ENCODE measurements around the gene FMNL2. TPM values are rescaled to one million over a fixed set of nuclear protein-coding genes. Genes with fewer than 3 reads are reported as not detected.

Gene FMNL2
- total RNA-seq, 1 experiment from 2014 or later, result 29.0 TPM

- TF ChIP-seq, protein P1, sequence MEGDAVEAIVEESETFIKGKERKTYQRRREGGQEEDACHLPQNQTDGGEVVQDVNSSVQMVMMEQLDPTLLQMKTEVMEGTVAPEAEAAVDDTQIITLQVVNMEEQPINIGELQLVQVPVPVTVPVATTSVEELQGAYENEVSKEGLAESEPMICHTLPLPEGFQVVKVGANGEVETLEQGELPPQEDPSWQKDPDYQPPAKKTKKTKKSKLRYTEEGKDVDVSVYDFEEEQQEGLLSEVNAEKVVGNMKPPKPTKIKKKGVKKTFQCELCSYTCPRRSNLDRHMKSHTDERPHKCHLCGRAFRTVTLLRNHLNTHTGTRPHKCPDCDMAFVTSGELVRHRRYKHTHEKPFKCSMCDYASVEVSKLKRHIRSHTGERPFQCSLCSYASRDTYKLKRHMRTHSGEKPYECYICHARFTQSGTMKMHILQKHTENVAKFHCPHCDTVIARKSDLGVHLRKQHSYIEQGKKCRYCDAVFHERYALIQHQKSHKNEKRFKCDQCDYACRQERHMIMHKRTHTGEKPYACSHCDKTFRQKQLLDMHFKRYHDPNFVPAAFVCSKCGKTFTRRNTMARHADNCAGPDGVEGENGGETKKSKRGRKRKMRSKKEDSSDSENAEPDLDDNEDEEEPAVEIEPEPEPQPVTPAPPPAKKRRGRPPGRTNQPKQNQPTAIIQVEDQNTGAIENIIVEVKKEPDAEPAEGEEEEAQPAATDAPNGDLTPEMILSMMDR (conservative IDR thresholded peaks at IDR 0.05), result no peak
- TF ChIP-seq EZH2 (IDR thresholded peaks at IDR 0.05; ENCODE audit: low read depth), result no peak
- CTCF ChIA-PET, result no interaction called here
Observed at GRCh38 chr2:152395103-152395502, 60.1 kb downstream of the FMNL2 start.

GRCh38 chr2:152395572-152395971 lies 60.6 kb downstream of the FMNL2 start:
- Histone ChIP-seq H3K4me3 (no peak overlapping the region), H3K36me3 (ENCODE audit: low read depth) (no peaks in the 10 kb centered on the region), H3K27me3 (ENCODE audit: insufficient read depth, low read depth) (no peaks in the 10 kb centered on the region), H3F3A (ENCODE audit: insufficient read depth, low read depth) (no peaks in the 10 kb centered on the region; the same call in 1 of the 2 replicates), H3K9me2 (ENCODE audit: insufficient read depth) (peaks cover 5% of the 10 kb centered on the region; the same call in 1 of the 2 replicates), H3K4me2 (no peak overlapping the region), H3K9me3 (ENCODE audit: insufficient read depth, low read depth) (no peaks in the 10 kb centered on the region), H3K4me1 (replicated peaks; ENCODE audit: insufficient read depth) (no peaks in the 10 kb centered on the region; the same call in 1 of the 2 replicates), H4K20me1 (ENCODE audit: insufficient read depth) (no peaks in the 10 kb centered on the region), H3K27ac (no peak overlapping the region), H3K79me2 (ENCODE audit: low read depth) (peaks cover 82% of the 10 kb centered on the region), H2AFZ (no peak overlapping the region)
- TF ChIP-seq, protein P1 (conservative IDR thresholded peaks at IDR 0.05), result no peak
- no peak for TF ChIP-seq EZH2 (IDR thresholded peaks at IDR 0.05; ENCODE audit: low read depth)
- no TSS peak for BruUV-seq (replicated peaks)
- intact Hi-C loops (cut with micrococcal nuclease; ENCODE audit: unreplicated experiment), result no loop called here
- no peak for DNase-seq
- CTCF ChIA-PET, result no interaction called here
- POLR2A ChIA-PET (ENCODE audit: unreplicated experiment), result no interaction called here

More at GRCh38 chr2:152395103-152395502, 60.1 kb downstream of the FMNL2 start:
- Histone ChIP-seq H3K27me3 (ENCODE audit: insufficient read depth, low read depth) (no peaks in the 10 kb centered on the region), H2AFZ (no peak overlapping the region), H3K4me2 (no peak overlapping the region), H3K9me3 (ENCODE audit: insufficient read depth, low read depth) (no peaks in the 10 kb centered on the region), H3K9me2 (ENCODE audit: insufficient read depth) (peaks cover 5% of the 10 kb centered on the region; the same call in 1 of the 2 replicates), H3K4me3 (no peak overlapping the region), H4K20me1 (ENCODE audit: insufficient read depth) (no peaks in the 10 kb centered on the region), H3K79me2 (ENCODE audit: low read depth) (peaks cover 78% of the 10 kb centered on the region), H3K4me1 (replicated peaks; ENCODE audit: insufficient read depth) (no peaks in the 10 kb centered on the region), H3K27ac (no peak overlapping the region), H3F3A (ENCODE audit: insufficient read depth, low read depth) (no peaks in the 10 kb centered on the region), H3K36me3 (ENCODE audit: low read depth) (no peaks in the 10 kb centered on the region)
- BruUV-seq (replicated peaks), result no TSS peak
- POLR2A ChIA-PET (ENCODE audit: unreplicated experiment), result interaction anchor here (0.7 kb wide), 1 partner anchor 250 kb away, joined by 6 read pairs; no protein-coding TSS in a partner anchor
- intact Hi-C loops (cut with micrococcal nuclease; ENCODE audit: unreplicated experiment), result no loop called here
- DNase-seq, result no peak

GRCh38 chr2:152396051-152396511 lies 61.1 kb downstream of the FMNL2 start:
- no TSS peak for BruUV-seq (replicated peaks)
- TF ChIP-seq, protein P1 (conservative IDR thresholded peaks at IDR 0.05), result no peak
- TF ChIP-seq EZH2 (IDR thresholded peaks at IDR 0.05; ENCODE audit: low read depth), result no peak
- Histone ChIP-seq H3F3A (ENCODE audit: insufficient read depth, low read depth) (no peaks in the 10 kb centered on the region; the same call in 1 of the 2 replicates), H4K20me1 (ENCODE audit: insufficient read depth) (no peaks in the 10 kb centered on the region), H3K4me2 (no peak overlapping the region), H3K36me3 (ENCODE audit: low read depth) (no peaks in the 10 kb centered on the region), H3K4me3 (no peak overlapping the region), H3K4me1 (replicated peaks; ENCODE audit: insufficient read depth) (no peaks in the 10 kb centered on the region; the same call in 1 of the 2 replicates), H3K27ac (no peak overlapping the region), H3K27me3 (ENCODE audit: insufficient read depth, low read depth) (no peaks in the 10 kb centered on the region), H2AFZ (no peak overlapping the region), H3K79me2 (ENCODE audit: low read depth) (peaks cover 85% of the 10 kb centered on the region), H3K9me3 (ENCODE audit: insufficient read depth, low read depth) (no peaks in the 10 kb centered on the region), H3K9me2 (ENCODE audit: insufficient read depth) (peaks cover 5% of the 10 kb centered on the region; the same call in 1 of the 2 replicates)
- intact Hi-C loops (cut with micrococcal nuclease; ENCODE audit: unreplicated experiment), result no loop called here
- DNase-seq, result no peak
- ChIA-PET CTCF (no interaction called here), POLR2A (ENCODE audit: unreplicated experiment) (no interaction called here)

Measured in PC-9 (cell line).